ENCODE measurements around the gene MRPS31.

Gene MRPS31

DNA sequence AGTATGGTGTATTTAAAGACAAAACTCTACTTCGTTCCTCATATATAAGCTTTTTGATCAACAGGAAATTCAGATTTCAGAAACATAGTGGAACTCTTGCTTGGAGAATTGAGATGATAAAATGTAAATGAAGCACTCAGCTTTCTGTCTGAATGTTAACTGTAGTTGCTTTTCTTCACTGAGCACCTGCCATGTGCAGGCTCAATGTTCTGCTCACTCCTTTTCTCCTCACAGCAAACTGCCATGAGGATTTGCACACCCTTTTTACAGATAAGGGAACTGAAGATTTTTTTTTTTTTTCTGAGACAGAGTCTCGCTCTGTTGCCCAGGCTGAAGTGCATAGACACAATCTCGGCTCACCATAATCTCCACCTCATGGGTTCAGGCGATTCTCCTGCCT, 76.6 kb downstream of the MRPS31 start:
- no peak for DNase-seq (ENCODE audit: low read depth, low spot score)
- in situ Hi-C loops (cut with HindIII; ENCODE audit: low sequenced_read_pairs) = no loop called here
- no peak overlapping the region for H3K4me3 ChIP-seq (ENCODE audit: low read depth, low read length)
- TF ChIP-seq, protein P1, sequence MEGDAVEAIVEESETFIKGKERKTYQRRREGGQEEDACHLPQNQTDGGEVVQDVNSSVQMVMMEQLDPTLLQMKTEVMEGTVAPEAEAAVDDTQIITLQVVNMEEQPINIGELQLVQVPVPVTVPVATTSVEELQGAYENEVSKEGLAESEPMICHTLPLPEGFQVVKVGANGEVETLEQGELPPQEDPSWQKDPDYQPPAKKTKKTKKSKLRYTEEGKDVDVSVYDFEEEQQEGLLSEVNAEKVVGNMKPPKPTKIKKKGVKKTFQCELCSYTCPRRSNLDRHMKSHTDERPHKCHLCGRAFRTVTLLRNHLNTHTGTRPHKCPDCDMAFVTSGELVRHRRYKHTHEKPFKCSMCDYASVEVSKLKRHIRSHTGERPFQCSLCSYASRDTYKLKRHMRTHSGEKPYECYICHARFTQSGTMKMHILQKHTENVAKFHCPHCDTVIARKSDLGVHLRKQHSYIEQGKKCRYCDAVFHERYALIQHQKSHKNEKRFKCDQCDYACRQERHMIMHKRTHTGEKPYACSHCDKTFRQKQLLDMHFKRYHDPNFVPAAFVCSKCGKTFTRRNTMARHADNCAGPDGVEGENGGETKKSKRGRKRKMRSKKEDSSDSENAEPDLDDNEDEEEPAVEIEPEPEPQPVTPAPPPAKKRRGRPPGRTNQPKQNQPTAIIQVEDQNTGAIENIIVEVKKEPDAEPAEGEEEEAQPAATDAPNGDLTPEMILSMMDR (IDR thresholded peaks at IDR 0.05; ENCODE audit: low read depth, low read length) = no peak

DNA sequence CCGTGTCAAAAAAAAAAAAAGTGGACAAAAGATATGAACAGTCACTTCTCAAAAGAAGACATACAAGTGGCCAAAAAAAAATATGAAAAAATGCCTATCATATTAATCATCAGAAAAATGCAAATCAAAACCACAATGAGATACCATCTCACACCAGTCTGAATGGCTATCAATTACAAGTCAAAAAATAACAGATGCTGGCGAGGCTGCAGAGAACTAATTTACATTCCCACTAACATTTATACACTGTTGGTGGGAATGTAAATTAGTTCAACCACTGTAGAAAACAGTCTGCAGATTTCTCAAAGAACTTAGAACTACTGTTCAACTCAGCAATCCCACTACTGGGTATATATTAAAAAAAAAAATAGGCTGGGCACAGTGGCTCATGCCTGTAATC, 78.0 kb downstream of the MRPS31 start:
- in situ Hi-C loops (cut with HindIII; ENCODE audit: low sequenced_read_pairs) = no loop called here
- no peak for DNase-seq (ENCODE audit: low read depth, low spot score)
- H3K4me3 ChIP-seq (ENCODE audit: low read depth, low read length) = no peak overlapping the region
- TF ChIP-seq, protein P1 (IDR thresholded peaks at IDR 0.05; ENCODE audit: low read depth, low read length) = no peak

DNA sequence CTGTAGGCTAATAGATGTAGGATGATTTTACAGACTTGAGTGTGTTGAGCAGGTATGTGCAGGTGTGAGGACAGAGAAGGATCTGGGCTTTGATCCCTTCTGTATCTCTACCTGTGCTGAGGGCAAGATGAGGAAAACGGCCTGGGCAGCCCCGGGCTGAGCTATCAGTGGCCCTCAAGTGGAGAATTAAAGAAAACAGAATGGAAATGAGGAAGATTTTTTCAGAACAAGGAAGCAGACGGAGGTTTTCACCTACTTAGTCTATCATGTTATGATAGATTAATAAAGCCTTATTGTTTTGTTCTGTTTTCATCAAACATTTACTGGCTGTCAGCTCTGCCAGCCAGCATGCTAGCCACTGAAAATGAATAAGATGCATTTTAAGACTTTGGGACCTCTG, 82.2 kb downstream of the MRPS31 start:
- TF ChIP-seq, protein P1 (IDR thresholded peaks at IDR 0.05; ENCODE audit: low read depth, low read length) = no peak
- no peak overlapping the region for H3K4me3 ChIP-seq (ENCODE audit: low read depth, low read length)
- DNase-seq (ENCODE audit: low read depth, low spot score) = no peak
- in situ Hi-C loops (cut with HindIII; ENCODE audit: low sequenced_read_pairs) = no loop called here

DNA sequence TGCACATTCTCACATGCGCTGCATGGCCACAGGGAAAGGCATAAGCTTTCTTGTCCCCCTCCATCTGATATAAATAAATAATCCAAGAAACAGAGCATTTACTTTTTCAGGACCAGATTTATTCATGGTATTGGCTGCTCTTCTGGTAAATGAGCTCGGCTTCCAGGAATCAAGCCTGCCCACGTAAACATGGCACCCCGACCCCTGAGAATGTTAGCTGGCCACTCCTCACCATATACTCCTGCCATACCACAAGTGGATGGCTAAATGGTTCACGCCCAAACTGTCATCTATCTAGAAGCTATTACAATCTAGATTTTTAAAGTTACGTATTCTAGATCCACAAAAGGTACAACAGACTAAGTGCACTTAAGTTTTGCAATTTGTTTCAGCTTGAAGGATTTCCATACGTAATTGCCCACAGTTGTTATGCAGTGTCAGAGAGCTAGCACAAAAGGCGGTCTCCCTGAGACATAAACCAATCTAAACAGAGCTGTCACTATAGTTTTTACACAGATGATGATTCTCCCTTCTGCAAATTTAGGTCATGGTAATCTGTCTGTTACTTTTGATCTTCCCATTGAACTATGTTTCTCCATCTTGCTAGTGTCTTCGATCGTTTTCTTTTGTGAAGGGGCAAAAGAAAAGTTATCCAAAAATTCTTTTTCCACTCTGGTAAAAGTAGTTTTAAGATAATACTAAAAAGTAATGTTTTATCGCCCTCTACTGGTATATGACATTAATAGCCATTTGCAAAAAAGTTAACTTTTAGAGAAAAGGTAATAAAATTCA, 88.3 kb downstream of the MRPS31 start:
- TF ChIP-seq, protein P1 (IDR thresholded peaks at IDR 0.05; ENCODE audit: low read depth, low read length) = peak; percentile 34
- no peak overlapping the region for H3K4me3 ChIP-seq (ENCODE audit: low read depth, low read length)
- DNase-seq (ENCODE audit: low read depth, low spot score) = peak; percentile 60
- in situ Hi-C loops (cut with HindIII; ENCODE audit: low sequenced_read_pairs) = no loop called here

DNA sequence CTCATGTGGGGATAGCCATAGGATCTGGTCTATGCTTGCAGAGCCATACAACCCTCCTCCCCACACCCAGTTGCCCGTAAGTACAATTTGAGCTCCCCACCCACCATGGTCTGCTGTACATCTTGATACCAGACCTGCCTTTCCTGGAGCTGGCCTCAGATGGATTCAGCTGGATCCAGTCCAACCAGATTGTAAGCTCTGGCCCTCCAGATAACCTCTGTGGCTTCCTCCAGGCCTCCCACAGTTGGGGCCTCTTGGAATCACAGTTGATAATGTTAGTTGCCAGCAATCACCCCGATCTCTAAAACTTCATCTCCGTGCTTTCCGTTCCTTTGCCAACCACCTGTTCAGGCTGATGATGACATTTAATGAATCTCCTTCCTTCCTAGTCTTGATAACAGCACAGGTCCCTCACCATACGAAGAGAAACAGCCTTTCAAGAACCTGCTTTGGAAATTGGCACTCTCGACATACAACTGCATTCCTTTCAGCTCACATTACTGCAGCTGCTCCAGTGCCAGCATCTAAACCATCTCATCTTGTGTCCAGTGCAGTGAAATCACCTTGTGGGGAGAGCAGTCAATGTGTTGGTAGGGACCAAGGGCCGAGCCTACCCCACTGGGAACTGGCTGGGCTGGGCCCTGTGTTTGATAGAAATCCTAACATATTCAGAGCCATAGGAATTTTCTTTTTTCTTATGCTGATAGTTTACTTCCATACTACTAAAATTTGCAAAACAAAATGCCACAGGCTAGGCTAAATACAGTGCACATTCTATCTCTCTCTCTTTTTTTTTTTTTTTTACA, 89.4 kb downstream of the MRPS31 start:
- H3K4me3 ChIP-seq (ENCODE audit: low read depth, low read length) = no peak overlapping the region
- in situ Hi-C loops (cut with HindIII; ENCODE audit: low sequenced_read_pairs) = no loop called here
- TF ChIP-seq, protein P1 (IDR thresholded peaks at IDR 0.05; ENCODE audit: low read depth, low read length) = no peak
- DNase-seq (ENCODE audit: low read depth, low spot score) = no peak

DNA sequence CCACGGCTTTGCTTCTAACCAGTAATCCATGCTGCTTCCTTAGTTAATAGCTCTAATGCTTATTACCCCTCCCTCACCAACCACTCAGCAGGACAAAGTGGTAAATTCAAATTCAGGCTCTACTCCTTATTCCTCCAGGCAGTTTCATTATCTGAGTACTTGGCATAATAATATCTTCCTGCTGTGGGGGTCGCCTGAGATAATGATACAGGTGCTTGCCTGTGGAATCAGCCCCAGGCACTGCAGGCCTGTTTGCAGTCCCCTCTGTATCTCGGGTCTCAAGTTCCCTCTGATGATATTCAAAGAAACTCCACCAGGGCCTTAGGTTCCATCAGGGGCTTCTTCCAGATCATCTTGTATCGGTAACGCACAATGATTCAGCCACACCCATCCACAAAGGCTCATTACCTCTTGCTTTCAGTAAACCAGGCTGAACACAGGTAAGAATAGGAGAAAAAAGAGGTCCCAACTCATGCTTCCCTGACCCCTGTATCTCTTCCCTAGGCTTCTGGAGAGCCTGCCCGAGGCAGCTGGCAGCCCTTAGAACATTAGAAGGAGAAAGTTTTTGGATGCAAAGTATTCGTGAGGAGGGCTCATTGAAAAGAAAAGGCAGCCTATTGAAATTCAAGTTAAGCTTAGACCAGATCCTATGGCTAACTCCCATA, 90.2 kb downstream of the MRPS31 start:
- in situ Hi-C loops (cut with HindIII; ENCODE audit: low sequenced_read_pairs) = no loop called here
- no peak for DNase-seq (ENCODE audit: low read depth, low spot score)
- TF ChIP-seq, protein P1 (IDR thresholded peaks at IDR 0.05; ENCODE audit: low read depth, low read length) = no peak
- no peak overlapping the region for H3K4me3 ChIP-seq (ENCODE audit: low read depth, low read length)

All from astrocyte of the spinal cord (primary cell).